Measurements from ENCODE around the gene CABLES1. TPM values are rescaled to one million over a fixed set of nuclear protein-coding genes. Genes with fewer than 3 reads are reported as not detected.

The CABLES1 gene
- total RNA-seq, 4 donors from 2014 or later: 28.1 to 43.8 (median 37.6) TPM

GRCh38 chr18:23231340-23232021 lies 96.2 kb downstream of the CABLES1 start:
- Histone ChIP-seq H3K27me3 (no peaks in the 10 kb centered on the region), H3K27ac (peak overlapping the region in 2 of 3 donors; percentile 18 to 51), H3K4me1 (peaks cover 17 to 25% of the 10 kb centered on the region in 2 donors), H3K36me3 (no peaks in the 10 kb centered on the region), H3K4me3 (replicated peaks in 1 of 3) (no peak overlapping the region), H3K9me3 (no peaks in the 10 kb centered on the region)
- intact Hi-C loops (cut with DNase I): no loop called here
- DNase-seq: peak; percentile 26 to 28
- TF ChIP-seq CTCF (IDR thresholded peaks at IDR 0.05) (no peak), POLR2A (IDR thresholded peaks at IDR 0.05) (no peak)
- 64 to 73% methylated on average over 20 of the region's 20 CpGs for WGBS, 2 donors

GRCh38 chr18:23232331-23232730 lies 97.0 kb downstream of the CABLES1 start:
- Histone ChIP-seq H3K27me3 (no peaks in the 10 kb centered on the region), H3K9me3 (no peaks in the 10 kb centered on the region), H3K4me1 (peaks cover 17 to 25% of the 10 kb centered on the region in 2 donors), H3K27ac (no peak overlapping the region), H3K4me3 (replicated peaks in 1 of 3) (no peak overlapping the region), H3K36me3 (no peaks in the 10 kb centered on the region)
- intact Hi-C loops (cut with DNase I): no loop called here
- WGBS, 2 donors: 83 to 84% methylated on average over 6 of the region's 6 CpGs
- DNase-seq: no peak
- TF ChIP-seq CTCF (IDR thresholded peaks at IDR 0.05) (no peak), POLR2A (IDR thresholded peaks at IDR 0.05) (no peak)

- intact Hi-C loops (cut with DNase I): no loop called here
- Histone ChIP-seq H3K4me1 (peaks cover 16 to 33% of the 10 kb centered on the region in 2 donors), H3K27me3 (no peaks in the 10 kb centered on the region), H3K36me3 (no peaks in the 10 kb centered on the region), H3K9me3 (no peaks in the 10 kb centered on the region), H3K4me3 (replicated peaks in 1 of 3) (no peak overlapping the region), H3K27ac (no peak overlapping the region)
- WGBS, 2 donors: 71 to 73% methylated on average over 4 to 5 of the region's 5 CpGs
- no peak for TF ChIP-seq CTCF (IDR thresholded peaks at IDR 0.05)
- no peak for TF ChIP-seq POLR2A (IDR thresholded peaks at IDR 0.05)
- DNase-seq: peak in 1 of 2 donors; percentile 34
Observed at GRCh38 chr18:23234619-23235018, 99.3 kb downstream of the CABLES1 start.

- H3K9me3 ChIP-seq: no peaks in the 10 kb centered on the region
- intact Hi-C loops (cut with DNase I): no loop called here
- no peak overlapping the region for H3K4me3 ChIP-seq (replicated peaks in 1 of 3)
- DNase-seq: no peak
- H3K36me3 ChIP-seq: no peaks in the 10 kb centered on the region
- no peak overlapping the region for H3K27ac ChIP-seq
- TF ChIP-seq CTCF (IDR thresholded peaks at IDR 0.05): no peak
- no peak for TF ChIP-seq POLR2A (IDR thresholded peaks at IDR 0.05)
- WGBS, 2 donors: 87 to 96% methylated on average over 5 of the region's 5 CpGs
- no peaks in the 10 kb centered on the region for H3K27me3 ChIP-seq
- peaks cover 16 to 33% of the 10 kb centered on the region in 2 donors for H3K4me1 ChIP-seq
Observed at GRCh38 chr18:23235336-23235735, 100.1 kb downstream of the CABLES1 start.

- no peaks in the 10 kb centered on the region for H3K36me3 ChIP-seq
- no peak overlapping the region for H3K4me3 ChIP-seq (replicated peaks in 1 of 3)
- no peak for DNase-seq
- no peaks in the 10 kb centered on the region for H3K27me3 ChIP-seq
- H3K9me3 ChIP-seq: no peaks in the 10 kb centered on the region
- H3K4me1 ChIP-seq: peaks cover 16 to 31% of the 10 kb centered on the region in 2 donors
- intact Hi-C loops (cut with DNase I): no loop called here
- WGBS, 2 donors: 88% methylated on average over 8 to 11 of the region's 11 CpGs
- TF ChIP-seq CTCF (IDR thresholded peaks at IDR 0.05) (no peak), POLR2A (IDR thresholded peaks at IDR 0.05) (no peak)
- H3K27ac ChIP-seq: peak overlapping the region in 1 of 3 donors; percentile 27
Observed at GRCh38 chr18:23235860-23236259, 100.6 kb downstream of the CABLES1 start.

All from thyroid gland (tissue), 4 donors.